IPS-18c (cell line): ENCODE results near the gene SMIM11.
"Not testable (repeated sequence)": the region's sequence is repeated elsewhere in the genome, so short reads cannot be mapped to it uniquely, and the experiment has no call there.

Source experiments
- H3K4me3 ChIP-seq: 2 replicates; pipeline ENCODE4 v1.7.0; 2013; ENCODE audit warnings: low read depth, mild to moderate bottlenecking, low read length, moderate library complexity; ENCODE audit not compliant: insufficient read depth
- H3K9me3 ChIP-seq: one replicate; pipeline ENCODE4 v1.6.1; 2013; ENCODE audit warnings: mild to moderate bottlenecking, low read length, moderate library complexity; ENCODE audit not compliant: control insufficient read depth, insufficient read depth

SMIM11 gene

GRCh38 chr21:34375619-34375972 is 289 bp downstream of the SMIM11 start:
- H3K4me3 ChIP-seq, H3K9me3 ChIP-seq: not testable (repeated sequence)

GRCh38 chr21:34383138-34383537 is 7.8 kb downstream of the SMIM11 start:
- H3K9me3 ChIP-seq, H3K4me3 ChIP-seq: not testable (repeated sequence)

- not testable (repeated sequence) for H3K4me3 ChIP-seq, H3K9me3 ChIP-seq
Observed at GRCh38 chr21:34383724-34384415, 8.6 kb downstream of the SMIM11 start.

- not testable (repeated sequence) for H3K9me3 ChIP-seq, H3K4me3 ChIP-seq
Observed at GRCh38 chr21:34400522-34400921, 25.2 kb downstream of the SMIM11 start.

- not testable (repeated sequence) for H3K9me3 ChIP-seq, H3K4me3 ChIP-seq
Observed at GRCh38 chr21:34404742-34405141, 29.4 kb downstream of the SMIM11 start.

GRCh38 chr21:34405686-34406085 is 30.4 kb downstream of the SMIM11 start:
- H3K9me3 ChIP-seq, H3K4me3 ChIP-seq: not testable (repeated sequence)

- H3K4me3 ChIP-seq, H3K9me3 ChIP-seq: not testable (repeated sequence)
Observed at GRCh38 chr21:34406102-34406501, 30.8 kb downstream of the SMIM11 start.

- not testable (repeated sequence) for H3K4me3 ChIP-seq, H3K9me3 ChIP-seq
Observed at GRCh38 chr21:34406676-34407075, 31.4 kb downstream of the SMIM11 start.

- H3K9me3 ChIP-seq, H3K4me3 ChIP-seq: not testable (repeated sequence)
Observed at GRCh38 chr21:34407294-34407693, 32.0 kb downstream of the SMIM11 start.

- not testable (repeated sequence) for H3K9me3 ChIP-seq, H3K4me3 ChIP-seq
Observed at GRCh38 chr21:34417448-34418077, 42.3 kb downstream of the SMIM11 start.

GRCh38 chr21:34423805-34424204 is 48.5 kb downstream of the SMIM11 start, which contains the start of gene SMIM34:
Gene SMIM34 (minus strand): TSS chr21:34423951. CDS start chr21:34423839, 112 bp downstream.
- not testable (repeated sequence) for H3K4me3 ChIP-seq, H3K9me3 ChIP-seq

- H3K9me3 ChIP-seq, H3K4me3 ChIP-seq: not testable (repeated sequence)
Observed at GRCh38 chr21:34427339-34427738, 52.0 kb downstream of the SMIM11 start.

GRCh38 chr21:34428441-34428840 is 53.1 kb downstream of the SMIM11 start:
- not testable (repeated sequence) for H3K4me3 ChIP-seq, H3K9me3 ChIP-seq

- not testable (repeated sequence) for H3K9me3 ChIP-seq
Observed at GRCh38 chr21:34429710-34430109, 54.4 kb downstream of the SMIM11 start.

More at GRCh38 chr21:34429710-34430109, 54.4 kb downstream of the SMIM11 start:
- H3K4me3 ChIP-seq: not testable (repeated sequence)
